Choroid plexus epithelial cell (primary cell): Measurements from ENCODE around the gene APC2.
A peak's percentile ranks its signal among the peaks of the same experiment; 100 is the strongest.

Experiments
- DNase-seq: peaks from one replicate; pipeline ENCODE4 v3.0.0-alpha.2; 2010; ENCODE audit warnings: low read depth
- H3K4me3 ChIP-seq: 2 replicates; pipeline ENCODE4 v1.5.1; 2011; ENCODE audit warnings: low read depth, mild to moderate bottlenecking, control low read depth, low read length, moderate library complexity
- CTCF ChIP-seq: conservative IDR thresholded peaks from 2 replicates; pipeline ENCODE4 v1.5.1; 2011; ENCODE audit warnings: low read depth, mild to moderate bottlenecking, control low read depth, inconsistent platforms, low read length, moderate library complexity

The APC2 gene

DNA sequence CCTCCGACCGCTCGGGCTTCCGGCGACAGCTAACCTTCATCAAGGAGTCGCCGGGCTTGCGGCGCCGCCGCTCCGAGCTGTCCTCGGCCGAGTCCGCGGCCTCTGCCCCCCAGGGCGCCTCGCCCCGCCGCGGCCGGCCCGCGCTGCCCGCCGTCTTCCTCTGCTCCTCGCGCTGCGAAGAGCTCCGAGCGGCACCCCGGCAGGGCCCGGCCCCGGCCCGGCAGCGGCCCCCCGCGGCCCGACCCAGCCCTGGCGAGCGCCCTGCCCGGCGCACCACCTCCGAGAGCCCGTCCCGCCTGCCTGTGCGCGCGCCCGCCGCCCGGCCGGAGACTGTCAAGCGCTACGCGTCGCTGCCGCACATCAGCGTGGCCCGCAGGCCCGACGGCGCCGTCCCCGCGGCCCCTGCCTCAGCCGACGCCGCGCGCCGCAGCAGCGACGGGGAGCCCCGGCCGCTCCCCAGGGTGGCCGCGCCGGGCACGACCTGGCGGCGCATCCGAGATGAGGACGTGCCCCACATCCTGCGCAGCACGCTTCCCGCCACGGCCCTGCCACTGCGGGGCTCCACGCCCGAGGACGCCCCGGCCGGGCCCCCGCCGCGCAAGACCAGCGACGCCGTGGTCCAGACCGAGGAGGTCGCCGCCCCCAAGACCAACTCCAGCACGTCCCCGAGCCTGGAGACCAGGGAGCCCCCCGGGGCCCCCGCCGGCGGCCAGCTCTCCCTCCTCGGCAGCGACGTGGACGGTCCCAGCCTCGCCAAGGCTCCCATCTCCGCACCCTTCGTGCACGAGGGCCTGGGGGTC lies 19.5 kb downstream of the APC2 start:
- no peak for DNase-seq

GRCh38 chr19:1470055-1470304 lies 20.1 kb downstream of the APC2 start:
- no peak for TF ChIP-seq CTCF
- H3K4me3 ChIP-seq, result peak overlapping the region; percentile 28
- no peak for DNase-seq

More for the DNA sequence above, 19.5 kb downstream of the APC2 start:
- no peak overlapping the region for H3K4me3 ChIP-seq
- TF ChIP-seq CTCF, result no peak

GRCh38 chr19:1470305-1471009 lies 20.5 kb downstream of the APC2 start:
- TF ChIP-seq CTCF, result no peak
- H3K4me3 ChIP-seq, result peak overlapping the region; percentile 28
- DNase-seq, result peak; percentile 25

DNA sequence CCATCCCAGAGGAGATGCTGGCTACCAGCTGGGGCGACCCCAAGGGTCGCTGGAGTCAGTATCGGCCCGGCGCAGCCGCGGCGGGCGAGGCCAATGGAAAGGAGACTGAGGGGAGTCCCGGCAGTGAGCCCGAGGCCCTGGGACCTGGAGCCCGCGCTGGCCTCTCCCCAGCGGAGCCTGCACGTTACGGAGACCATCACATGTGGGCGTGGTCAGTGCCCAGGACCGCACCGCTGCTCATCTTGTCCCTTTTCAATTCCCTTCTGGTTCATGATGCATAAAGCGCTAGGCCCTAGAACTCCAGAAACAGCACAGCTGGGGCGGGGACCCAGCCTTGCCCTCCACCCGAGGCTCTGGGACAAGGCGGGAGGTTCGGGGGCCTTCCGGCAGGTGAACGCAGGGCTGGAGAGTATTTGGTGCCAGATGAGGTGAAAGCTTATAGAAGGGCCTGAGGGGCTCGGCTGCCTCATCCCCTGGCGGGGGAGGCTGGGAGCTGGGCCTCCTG lies 21.1 kb downstream of the APC2 start:
- no peak for DNase-seq
- H3K4me3 ChIP-seq, result no peak overlapping the region
- no peak for TF ChIP-seq CTCF

GRCh38 chr19:1471515-1472160 lies 21.7 kb downstream of the APC2 start:
- DNase-seq, result no peak
- TF ChIP-seq CTCF, result peak; percentile 15
- H3K4me3 ChIP-seq, result no peak overlapping the region

GRCh38 chr19:1472231-1473084 lies 22.5 kb downstream of the APC2 start:
- TF ChIP-seq CTCF, result no peak
- no peak for DNase-seq
- H3K4me3 ChIP-seq, result no peak overlapping the region
